NCI-H2029 treated with DMSO at 0.1 percent for 48 hours (cell line): ENCODE data around the gene TMEM179.

ENCODE experiments used
- DNase-seq: peaks from one replicate; lab custom pipeline; 2025; lab: John Stamatoyannopoulos, UW

The TMEM179 gene

GRCh38 chr14:104542871-104543830, 61.4 kb downstream of the TMEM179 start:
- no peak for DNase-seq

GRCh38 chr14:104541905-104542465, 62.6 kb downstream of the TMEM179 start:
- no peak for DNase-seq
